HepG2 (cell line): ENCODE measurements around the gene OSBPL8. TPM values are rescaled to one million over a fixed set of nuclear protein-coding genes. Genes with fewer than 3 reads are reported as not detected.

Source experiments
- ATAC-seq: fragments of 200-7000 bp; cut with Tn5 transposase; 3 replicates; pipeline ENCODE4 v1.9.1; 2020; ENCODE audit warnings: mild to moderate bottlenecking, moderate library complexity
- BruUV-seq: library from RNA; stranded (reverse); fragments of 400-500 nt; replicated peaks from 2 replicates; lab custom pipeline; 2021; lab: Mats Ljungman, UMichigan
- CTCF ChIA-PET: fragments of 300-600 bp; formaldehyde crosslinking; extraction: SDS; loops from one replicate; lab custom pipeline; 2021; ENCODE audit warnings: low total read pairs, inconsistent platforms, low intra/inter-chr PET ratio; lab: Yijun Ruan, JAX
- POLR2A ChIA-PET: fragments of 350-600 bp; sonication (Branson Sonifier 250); formaldehyde crosslinking; loops from one replicate; lab custom pipeline; 2020; ENCODE audit warnings: antibody characterized with exemption, inconsistent platforms; lab: Yijun Ruan, JAX
- DNase-seq: peaks from one replicate; pipeline ENCODE4 v3.0.0-alpha.2; 2015; ENCODE audit warnings: low spot score
- FAIRE-seq: peaks from 3 replicates; lab custom pipeline; 2011; peaks lifted over from hg19 to GRCh38; lab: Jason Lieb, UNC
- H2AFZ ChIP-seq: one replicate; pipeline ENCODE4 v1.6.1; 2011; ENCODE audit warnings: low read length, inconsistent platforms
- H3K27ac ChIP-seq: fragments of 300-600 bp; 3 replicates; pipeline ENCODE4 v1.8.0; 2011; ENCODE audit warnings: mixed run types, mild to moderate bottlenecking, mixed read lengths, low read length, inconsistent platforms; ENCODE audit not compliant: insufficient read depth; ENCODE audit errors: extremely low read length
- H3K27me3 ChIP-seq, 2 experiments: fragments of 200-600 bp in 1 of 2; 2 replicates in 1 of 2; 3 replicates in 1 of 2; pipeline versions ENCODE4 v1.6.0 to v1.8.0; 2011; ENCODE audit warnings: low read length in 2 of 2, mild to moderate bottlenecking in 2 of 2, moderate library complexity in 2 of 2, inconsistent platforms in 1 of 2; ENCODE audit not compliant: insufficient read depth in 2 of 2, control insufficient read depth in 1 of 2
- H3K36me3 ChIP-seq, 2 experiments: fragments of 200-600 bp in 1 of 2; replicated peaks in 1 of 2; 2 replicates in 1 of 2; 3 replicates in 1 of 2; pipeline versions ENCODE4 v1.5.1 to v1.8.0; 2011; ENCODE audit warnings: low read length in 2 of 2, inconsistent platforms in 1 of 2; ENCODE audit not compliant: insufficient read depth in 2 of 2, control insufficient read depth in 1 of 2
- H3K4me1 ChIP-seq: 2 replicates; pipeline ENCODE4 v1.5.1; 2012; ENCODE audit warnings: low read length, inconsistent platforms; ENCODE audit not compliant: insufficient read depth
- H3K4me2 ChIP-seq: 2 replicates; pipeline ENCODE4 v1.6.0; 2011; ENCODE audit warnings: low read depth, low read length, inconsistent platforms
- H3K4me3 ChIP-seq, 3 experiments: fragments of 200-600 bp in 1 of 3; sonication (generic), shearing (Covaris generic) in 1 of 3; replicated peaks in 1 of 3; 2 replicates each; pipeline ENCODE4 v1.5.1; 2011 to 2016; ENCODE audit warnings: low read length in 3 of 3, inconsistent platforms in 2 of 3, low read depth in 2 of 3, mild to moderate bottlenecking in 2 of 3, control low read depth in 1 of 3, mixed read lengths in 1 of 3; ENCODE audit not compliant: insufficient read depth in 1 of 3
- H3K79me2 ChIP-seq: one replicate; pipeline ENCODE4 v1.6.1; 2011; ENCODE audit warnings: low read length, inconsistent platforms; ENCODE audit not compliant: insufficient read depth
- H3K9ac ChIP-seq: 2 replicates; pipeline ENCODE4 v1.6.0; 2011; ENCODE audit warnings: mild to moderate bottlenecking, low read depth, low read length, inconsistent platforms; ENCODE audit not compliant: insufficient read depth
- H3K9me3 ChIP-seq: 2 replicates; pipeline ENCODE4 v1.5.1; 2012; ENCODE audit warnings: mild to moderate bottlenecking, low read length
- H4K20me1 ChIP-seq: 2 replicates; pipeline ENCODE4 v1.6.0; 2011; ENCODE audit warnings: inconsistent platforms, mild to moderate bottlenecking, low read length, moderate library complexity; ENCODE audit not compliant: insufficient read depth
- AKAP8 ChIP-seq: sonication (generic); formaldehyde crosslinking; IDR thresholded peaks from 2 replicates; pipeline ENCODE4 v1.5.1; 2020; ENCODE audit warnings: mild to moderate bottlenecking, missing genetic modification reagents
- CBX2 ChIP-seq, 2 experiments: fragments of 200-600 bp in 1 of 2; sonication (generic); formaldehyde crosslinking in 1 of 2; IDR thresholded peaks; 2 replicates each; pipeline versions ENCODE4 v1.7.0 to v1.8.1; 2018 to 2022; ENCODE audit warnings: low read depth in 2 of 2, low read length in 1 of 2, mild to moderate bottlenecking in 1 of 2, missing genetic modification reagents in 1 of 2
- CENPT ChIP-seq: sonication (generic); formaldehyde crosslinking; IDR thresholded peaks from 2 replicates; pipeline ENCODE4 v1.8.0; 2022; ENCODE audit warnings: low read depth, mild to moderate bottlenecking, moderate library complexity, missing genetic modification reagents
- CREM ChIP-seq, 2 experiments: sonication (generic) in 1 of 2; formaldehyde crosslinking in 1 of 2; IDR thresholded peaks; 2 replicates each; pipeline versions ENCODE4 v1.4.0 to v1.6.1; 2016 to 2020; ENCODE audit warnings: antibody characterized with exemption in 1 of 2, mild to moderate bottlenecking in 1 of 2, missing genetic modification reagents in 1 of 2
- ETV5 ChIP-seq: IDR thresholded peaks from 2 replicates; pipeline ENCODE4 v1.6.1; 2018; ENCODE audit warnings: missing biosample characterization, missing genetic modification reagents, inconsistent platforms, borderline replicate concordance
- GTF2F1 ChIP-seq: fragments of 150-350 bp; IDR thresholded peaks from 2 replicates; pipeline ENCODE4 v1.6.1; 2014; ENCODE audit warnings: low read length
- KDM5A ChIP-seq: fragments of 200-600 bp; sonication (generic); IDR thresholded peaks from 2 replicates; pipeline ENCODE4 v1.7.0; 2018; ENCODE audit warnings: antibody characterized with exemption, mild to moderate bottlenecking, low read length, borderline replicate concordance
- KLF6 ChIP-seq: IDR thresholded peaks from 2 replicates; pipeline ENCODE4 v1.8.0; 2016; ENCODE audit warnings: missing biosample characterization, missing genetic modification reagents
- NBN ChIP-seq: fragments of 450-650 bp; conservative IDR thresholded peaks from 2 replicates; pipeline ENCODE4 v1.6.1; 2017
- PRPF4 ChIP-seq: fragments of 200-400 bp; formaldehyde crosslinking; IDR thresholded peaks from 2 replicates; pipeline ENCODE4 v1.6.1; 2016; ENCODE audit warnings: low read length, low read depth; ENCODE audit not compliant: poor library complexity, severe bottlenecking
- RFXAP ChIP-seq: sonication (generic); formaldehyde crosslinking; IDR thresholded peaks from 2 replicates; pipeline ENCODE4 v1.4.0; 2020; ENCODE audit warnings: missing genetic modification reagents, borderline replicate concordance
- RORA ChIP-seq: sonication (generic); formaldehyde crosslinking; IDR thresholded peaks from 2 replicates; pipeline ENCODE4 v1.5.0; 2020; ENCODE audit warnings: mild to moderate bottlenecking, missing genetic modification reagents, moderate library complexity
- TBX3 ChIP-seq: fragments of 450-650 bp; IDR thresholded peaks from 2 replicates; pipeline ENCODE4 v1.6.1; 2017; ENCODE audit warnings: antibody characterized with exemption, mild to moderate bottlenecking, inconsistent platforms, borderline replicate concordance
- TEAD3 ChIP-seq: optimal IDR thresholded peaks from 2 replicates; pipeline ENCODE3; 2016; ENCODE audit warnings: borderline replicate concordance
- ZNF782 ChIP-seq: sonication (generic); formaldehyde crosslinking; IDR thresholded peaks from 2 replicates; pipeline ENCODE4 v1.4.0; 2020; ENCODE audit warnings: missing genetic modification reagents, mild to moderate bottlenecking, borderline replicate concordance
- WGBS: methylation state at CpG from one replicate; pipeline ENCODE4 v1.1.6; 2017; ENCODE audit warnings: low lambda C conversion rate; 5-methylcytosine and 5-hydroxymethylcytosine counted together
- in situ Hi-C: cut with HindIII; loops from 2 replicates; pipeline ENCODE4 v1.10.0; 2017; ENCODE audit warnings: low pct_unique_long_range_greater_than_20kb; ENCODE audit not compliant: extremely low pct_ligation_motif_present
- intact Hi-C: fragments of 100-400 bp; cut with micrococcal nuclease; formaldehyde crosslinking; loops from one replicate; pipeline ENCODE4 v1.10.0; 2022; ENCODE audit not compliant: unreplicated experiment
- polyA plus RNA-seq, 8 experiments: library from polyadenylated mRNA; depleted of rRNA in 3 of 8; stranded (reverse) in 7 of 8; unstranded in 1 of 8; fragments of >200 nt; fragmentation: Illumina TruSeq in 4 of 8; extraction: Trizol in 4 of 8; gene quantifications; 2 replicates each; pipeline versions ENCODE4 v1.2.1 to v1.2.3, GENCODE V29; 2011 to 2016; ENCODE audit warnings: low read depth in 4 of 8, missing spikeins in 1 of 8, mixed read lengths in 1 of 8; ENCODE audit not compliant: insufficient read depth in 1 of 8
- total RNA-seq, 5 experiments: library from RNA; depleted of rRNA; stranded (reverse); fragments of >200 nt; fragmentation: Illumina TruSeq; extraction: Trizol; gene quantifications; 2 replicates each; pipeline ENCODE4 v1.2.3, GENCODE V29; 2016; ENCODE audit warnings: low read depth in 1 of 5
- TF ChIP-seq, protein P1 (sequence below): sonication (generic); formaldehyde crosslinking; IDR thresholded peaks from 2 replicates; pipeline ENCODE4 v1.4.0; 2020; ENCODE audit warnings: mild to moderate bottlenecking, low read depth, missing genetic modification reagents
- TF ChIP-seq, protein P2 (sequence below): sonication (generic); formaldehyde crosslinking; IDR thresholded peaks from 2 replicates; pipeline ENCODE4 v1.8.1; 2022; ENCODE audit warnings: low read depth, mild to moderate bottlenecking, missing genetic modification reagents

OSBPL8 gene
- total and polyA plus RNA-seq, 2 of the 13 experiments (the other 11 are each of a cell fraction or from before 2014, with no cell fraction given), result 11.0 to 33.9 TPM

DNA sequence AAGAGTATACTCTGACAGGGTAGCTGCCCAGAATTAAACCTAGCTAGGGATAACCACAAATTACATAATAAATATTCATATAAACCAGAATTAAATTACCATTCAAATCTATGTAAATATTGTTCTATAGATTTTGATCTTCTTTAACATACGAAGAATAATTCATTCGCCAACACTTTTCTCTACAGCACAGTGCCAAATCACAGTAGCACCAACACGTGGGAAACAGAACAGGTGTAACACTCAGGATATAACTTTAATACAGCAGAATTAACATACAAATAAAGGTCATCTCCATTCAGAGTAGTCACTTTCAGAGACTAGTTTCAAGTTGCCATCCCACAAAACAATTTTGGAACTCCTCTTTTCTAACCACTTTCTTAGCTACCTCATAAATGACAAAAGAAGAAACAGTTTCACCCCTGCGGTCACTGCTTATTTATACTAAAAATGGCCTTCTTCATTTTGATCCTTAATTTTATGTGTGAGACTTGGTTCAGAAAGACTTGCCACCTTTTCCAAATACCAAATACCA is 15.7 kb downstream of the OSBPL8 start:
- no peak for TF ChIP-seq CBX2 (IDR thresholded peaks at IDR 0.05; ENCODE audit: low read depth, low read length)
- no peak for TF ChIP-seq CBX2 (CRISPR knock-in tag; IDR thresholded peaks at IDR 0.05; ENCODE audit: low read depth)
- no peak for TF ChIP-seq ZNF782 (CRISPR knock-in tag)
- TF ChIP-seq RFXAP (CRISPR knock-in tag), result no peak
- TF ChIP-seq AKAP8 (CRISPR knock-in tag), result no peak
- no peak for TF ChIP-seq KLF6 (CRISPR knock-in tag)
- TF ChIP-seq, protein P1, sequence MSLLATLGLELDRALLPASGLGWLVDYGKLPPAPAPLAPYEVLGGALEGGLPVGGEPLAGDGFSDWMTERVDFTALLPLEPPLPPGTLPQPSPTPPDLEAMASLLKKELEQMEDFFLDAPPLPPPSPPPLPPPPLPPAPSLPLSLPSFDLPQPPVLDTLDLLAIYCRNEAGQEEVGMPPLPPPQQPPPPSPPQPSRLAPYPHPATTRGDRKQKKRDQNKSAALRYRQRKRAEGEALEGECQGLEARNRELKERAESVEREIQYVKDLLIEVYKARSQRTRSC, result no peak
- TF ChIP-seq GTF2F1, result no peak
- TF ChIP-seq TEAD3 (CRISPR knock-in tag), result no peak
- no peak for TF ChIP-seq PRPF4
- TF ChIP-seq, protein P2, sequence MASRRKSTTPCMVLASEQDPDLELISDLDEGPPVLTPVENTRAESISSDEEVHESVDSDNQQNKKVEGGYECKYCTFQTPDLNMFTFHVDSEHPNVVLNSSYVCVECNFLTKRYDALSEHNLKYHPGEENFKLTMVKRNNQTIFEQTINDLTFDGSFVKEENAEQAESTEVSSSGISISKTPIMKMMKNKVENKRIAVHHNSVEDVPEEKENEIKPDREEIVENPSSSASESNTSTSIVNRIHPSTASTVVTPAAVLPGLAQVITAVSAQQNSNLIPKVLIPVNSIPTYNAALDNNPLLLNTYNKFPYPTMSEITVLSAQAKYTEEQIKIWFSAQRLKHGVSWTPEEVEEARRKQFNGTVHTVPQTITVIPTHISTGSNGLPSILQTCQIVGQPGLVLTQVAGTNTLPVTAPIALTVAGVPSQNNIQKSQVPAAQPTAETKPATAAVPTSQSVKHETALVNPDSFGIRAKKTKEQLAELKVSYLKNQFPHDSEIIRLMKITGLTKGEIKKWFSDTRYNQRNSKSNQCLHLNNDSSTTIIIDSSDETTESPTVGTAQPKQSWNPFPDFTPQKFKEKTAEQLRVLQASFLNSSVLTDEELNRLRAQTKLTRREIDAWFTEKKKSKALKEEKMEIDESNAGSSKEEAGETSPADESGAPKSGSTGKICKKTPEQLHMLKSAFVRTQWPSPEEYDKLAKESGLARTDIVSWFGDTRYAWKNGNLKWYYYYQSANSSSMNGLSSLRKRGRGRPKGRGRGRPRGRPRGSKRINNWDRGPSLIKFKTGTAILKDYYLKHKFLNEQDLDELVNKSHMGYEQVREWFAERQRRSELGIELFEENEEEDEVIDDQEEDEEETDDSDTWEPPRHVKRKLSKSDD (CRISPR knock-in tag), result no peak
- no peak for TF ChIP-seq KDM5A
- no peak for TF ChIP-seq CREM (IDR thresholded peaks at IDR 0.05)
- TF ChIP-seq CREM (CRISPR knock-in tag; IDR thresholded peaks at IDR 0.05), result no peak
- no peak for TF ChIP-seq ETV5 (CRISPR knock-in tag)
- no peak for TF ChIP-seq RORA (CRISPR knock-in tag)
- no peak for TF ChIP-seq TBX3
- TF ChIP-seq NBN, result no peak
- no peak for TF ChIP-seq CENPT
- H3K4me3 ChIP-seq, result no peak overlapping the region
- ATAC-seq, result no peak
- intact Hi-C loops, result no loop called here
- CTCF ChIA-PET, result no interaction called here
- POLR2A ChIA-PET, result interaction anchor here (1.4 kb wide), 1 partner anchor 15 kb away, joined by 5 read pairs; the partner anchor contains the start of gene OSBPL8
- no peak overlapping the region for H3K9ac ChIP-seq
- H2AFZ ChIP-seq, result no peak overlapping the region
- H3K79me2 ChIP-seq, result peaks cover 64% of the 10 kb centered on the region
- H3K4me2 ChIP-seq, result no peak overlapping the region
- DNase-seq, result no peak
- no peak for FAIRE-seq
- peaks cover 20% of the 10 kb centered on the region for H3K4me1 ChIP-seq
- WGBS, result 98% methylated on average over 4 of the region's 4 CpGs
- H3K27me3 ChIP-seq, result no peaks in the 10 kb centered on the region
- no TSS peak for BruUV-seq
- no peaks in the 10 kb centered on the region for H4K20me1 ChIP-seq
- in situ Hi-C loops, result no loop called here
- H3K36me3 ChIP-seq, result no peaks in the 10 kb centered on the region
- no peak overlapping the region for H3K27ac ChIP-seq
- H3K9me3 ChIP-seq, result no peaks in the 10 kb centered on the region
